CD14-positive monocyte (primary cell): Measurements from ENCODE around the gene DUSP16. TPM values are rescaled to one million over a fixed set of nuclear protein-coding genes. Genes with fewer than 3 reads are reported as not detected.

ENCODE experiments used
- DNase-seq, 3 donors: peaks; one replicate each; pipeline ENCODE4 v3.0.0-alpha.2; 2011 to 2022
- H2AFZ ChIP-seq: 2 replicates; pipeline ENCODE4 v1.6.0; 2012; ENCODE audit warnings: mild to moderate bottlenecking, low read depth, low read length, inconsistent platforms; ENCODE audit not compliant: insufficient read depth, poor library complexity, severe bottlenecking
- H3K27ac ChIP-seq, 2 donors: 1 replicate in 1 of 2; 2 replicates in 1 of 2; pipeline ENCODE4 v1.5.1; 2012 to 2013; ENCODE audit warnings: low read length in 2 of 2, control low read depth in 1 of 2, inconsistent platforms in 1 of 2, low read depth in 1 of 2, mild to moderate bottlenecking in 1 of 2
- H3K27me3 ChIP-seq, 2 donors: one replicate each; pipeline versions ENCODE4 v1.6.0 to v1.6.1; 2011 to 2013; ENCODE audit warnings: low read length in 2 of 2; ENCODE audit not compliant: control insufficient read depth in 2 of 2, insufficient read depth in 2 of 2
- H3K36me3 ChIP-seq, 2 donors: replicated peaks in 1 of 2; 1 replicate in 1 of 2; 2 replicates in 1 of 2; pipeline versions ENCODE4 v1.5.1 to v1.6.1; 2012 to 2013; ENCODE audit warnings: low read length in 2 of 2, control low read depth in 1 of 2, inconsistent platforms in 1 of 2, mild to moderate bottlenecking in 1 of 2; ENCODE audit not compliant: insufficient read depth in 2 of 2, control insufficient read depth in 1 of 2
- H3K4me1 ChIP-seq, 2 donors: 1 replicate in 1 of 2; 2 replicates in 1 of 2; pipeline versions ENCODE4 v1.5.1 to v1.6.1; 2012 to 2013; ENCODE audit warnings: low read length in 2 of 2, control low read depth in 1 of 2, inconsistent platforms in 1 of 2, mild to moderate bottlenecking in 1 of 2, moderate library complexity in 1 of 2; ENCODE audit not compliant: insufficient read depth in 2 of 2, control insufficient read depth in 1 of 2
- H3K4me2 ChIP-seq: replicated peaks from 2 replicates; pipeline ENCODE3; 2012; ENCODE audit warnings: low read length, moderate library complexity, mild to moderate bottlenecking; ENCODE audit not compliant: poor library complexity, severe bottlenecking; ENCODE audit errors: extremely low read depth
- H3K4me3 ChIP-seq, 3 experiments: fragments of 200-600 bp in 1 of 3; sonication (generic) in 1 of 3; replicated peaks in 1 of 3; 1 replicate in 2 of 3; 2 replicates in 1 of 3; pipeline ENCODE4 v1.5.1; 2011 to 2013; ENCODE audit warnings: low read length in 3 of 3, mild to moderate bottlenecking in 3 of 3, control low read depth in 2 of 3, low read depth in 2 of 3, inconsistent platforms in 1 of 3, moderate library complexity in 1 of 3
- H3K79me2 ChIP-seq: 2 replicates; pipeline ENCODE4 v1.6.0; 2012; ENCODE audit warnings: mild to moderate bottlenecking, control low read depth, inconsistent platforms, low read length, moderate library complexity; ENCODE audit not compliant: insufficient read depth
- H3K9ac ChIP-seq: 2 replicates; pipeline ENCODE4 v1.6.0; 2017; ENCODE audit warnings: low read length, mild to moderate bottlenecking; ENCODE audit not compliant: insufficient read depth, poor library complexity, severe bottlenecking
- H3K9me3 ChIP-seq, 2 donors: replicated peaks in 1 of 2; 1 replicate in 1 of 2; 2 replicates in 1 of 2; pipeline versions ENCODE4 v1.5.1 to v1.6.1; 2012 to 2013; ENCODE audit warnings: low read length in 2 of 2, control low read depth in 1 of 2; ENCODE audit not compliant: control insufficient read depth in 1 of 2, insufficient read depth in 1 of 2
- H4K20me1 ChIP-seq: 2 replicates; pipeline ENCODE4 v1.6.0; 2012; ENCODE audit warnings: mild to moderate bottlenecking, low read length, control low read depth, moderate library complexity; ENCODE audit not compliant: insufficient read depth
- H3K27ac Mint-ChIP-seq, 7 donors: one replicate each; pipeline ENCODE4 v1.8.0; 2020; ENCODE audit warnings: mild to moderate bottlenecking in 7 of 7, mixed read lengths in 7 of 7, moderate library complexity in 6 of 7, inconsistent platforms in 2 of 7
- H3K27me3 Mint-ChIP-seq, 3 donors: one replicate each; pipeline ENCODE4 v1.8.0; 2021 to 2022; ENCODE audit warnings: low read depth in 3 of 3, mild to moderate bottlenecking in 3 of 3, mixed read lengths in 3 of 3, moderate library complexity in 3 of 3, inconsistent platforms in 1 of 3
- H3K36me3 Mint-ChIP-seq, 2 donors: one replicate each; pipeline ENCODE4 v1.8.0; 2020; ENCODE audit warnings: mixed read lengths in 2 of 2, inconsistent platforms in 1 of 2, mild to moderate bottlenecking in 1 of 2
- H3K4me1 Mint-ChIP-seq: one replicate; pipeline ENCODE4 v1.8.0; 2020; ENCODE audit warnings: mild to moderate bottlenecking, mixed read lengths
- H3K4me3 Mint-ChIP-seq, 2 donors: one replicate each; pipeline ENCODE4 v1.8.0; 2020; ENCODE audit warnings: mild to moderate bottlenecking in 2 of 2, mixed read lengths in 2 of 2, moderate library complexity in 1 of 2
- H3K9me3 Mint-ChIP-seq, 7 donors: one replicate each; pipeline ENCODE4 v1.8.0; 2020 to 2022; ENCODE audit warnings: mixed read lengths in 7 of 7, mild to moderate bottlenecking in 6 of 7, moderate library complexity in 6 of 7, inconsistent platforms in 2 of 7
- CTCF ChIP-seq: fragments of 200-600 bp; IDR thresholded peaks from one replicate; pipeline ENCODE4 v1.8.0; 2022; ENCODE audit warnings: antibody characterized with exemption, mild to moderate bottlenecking
- WGBS: methylation state at CpG from one replicate; pipeline ENCODE4 v1.1.5; 2013; ENCODE audit warnings: missing lambda C conversion rate; ENCODE audit not compliant: insufficient coverage; 5-methylcytosine and 5-hydroxymethylcytosine counted together
- intact Hi-C, 2 donors: fragments of 100-400 bp; cut with micrococcal nuclease; formaldehyde crosslinking; loops; one replicate each; pipeline versions ENCODE4 v1.15.0 to v1.15.1; 2023
- polyA plus RNA-seq, 3 donors: library from polyadenylated mRNA; depleted of rRNA in 1 of 3; unstranded in 2 of 3; stranded (reverse) in 1 of 3; fragments of 300-500 nt in 2 of 3; fragments of >200 nt in 1 of 3; fragmentation: Illumina TruSeq in 2 of 3; gene quantifications; 1 replicate in 2 of 3; 2 replicates in 1 of 3; pipeline ENCODE4 v1.2.3, GENCODE V29; 2012 to 2021

Gene DUSP16
- polyA plus RNA-seq, 3 donors = 0.04 to 0.46 (median 0.27) TPM

GRCh38 chr12:12608557-12608957, 45.9 kb upstream of the DUSP16 start:
- Histone ChIP-seq H3K9ac (no peak overlapping the region), H3K27me3 (no peaks in the 10 kb centered on the region), H3K9me3 (no peaks in the 10 kb centered on the region), H3K4me1 (peaks cover 43 to 46% of the 10 kb centered on the region in 2 donors), H3K27ac (no peak overlapping the region), H3K79me2 (no peaks in the 10 kb centered on the region), H4K20me1 (no peaks in the 10 kb centered on the region), H3K4me2 (no peak overlapping the region), H2AFZ (no peak overlapping the region), H3K4me3 (no peak overlapping the region), H3K36me3 (no peaks in the 10 kb centered on the region)
- no peak for DNase-seq
- peaks cover 46% of the 10 kb centered on the region for H3K4me1 Mint-ChIP-seq
- H3K4me3 Mint-ChIP-seq = no peak overlapping the region
- TF ChIP-seq CTCF = no peak
- intact Hi-C loops = no loop called here
- H3K36me3 Mint-ChIP-seq = peaks cover 0 to under 1% of the 10 kb centered on the region in 2 donors
- peaks cover 0 to 2% (median 0%) of the 10 kb centered on the region in 7 donors for H3K9me3 Mint-ChIP-seq
- no peak overlapping the region for H3K27ac Mint-ChIP-seq
- peaks cover 0 to 1% (median 0%) of the 10 kb centered on the region in 3 donors for H3K27me3 Mint-ChIP-seq
- 100% methylated on average over 1 of the region's 1 CpG for WGBS

- H3K4me2 ChIP-seq = peak overlapping the region; percentile 17
- peaks cover 0 to 2% (median 0%) of the 10 kb centered on the region in 7 donors for H3K9me3 Mint-ChIP-seq
- no peaks in the 10 kb centered on the region for H4K20me1 ChIP-seq
- peaks cover 31% of the 10 kb centered on the region for H3K4me1 Mint-ChIP-seq
- no peaks in the 10 kb centered on the region for H3K36me3 Mint-ChIP-seq
- H3K27me3 ChIP-seq = no peaks in the 10 kb centered on the region
- intact Hi-C loops = no loop called here
- no peaks in the 10 kb centered on the region for H3K36me3 ChIP-seq
- no peaks in the 10 kb centered on the region for H3K9me3 ChIP-seq
- TF ChIP-seq CTCF = no peak
- H2AFZ ChIP-seq = no peak overlapping the region
- WGBS = 100% methylated on average over 1 of the region's 7 CpGs
- no peaks in the 10 kb centered on the region for H3K79me2 ChIP-seq
- peaks cover 0 to 2% (median 0%) of the 10 kb centered on the region in 3 donors for H3K27me3 Mint-ChIP-seq
- peaks cover 28 to 30% of the 10 kb centered on the region in 2 donors for H3K4me1 ChIP-seq
- H3K4me3 Mint-ChIP-seq = no peak overlapping the region
- peak in 2 of 3 donors; percentile 25 to 45 for DNase-seq
- peak overlapping the region; percentile 9 to 35 for H3K27ac ChIP-seq
- H3K4me3 ChIP-seq = no peak overlapping the region
- no peak overlapping the region for H3K9ac ChIP-seq
- peak overlapping the region in 5 of 7 donors; percentile 50 to 86 (median 78) for H3K27ac Mint-ChIP-seq
Observed at GRCh38 chr12:12606781-12607589, 44.3 kb upstream of the DUSP16 start.
